HG02840 (cell line): Measurements from ENCODE around the gene RTCB.

Source experiments
- ATAC-seq: cut with Tn5 transposase; IDR thresholded peaks from one replicate; pipeline ENCODE4 v1.9.1; 2021; ENCODE audit warnings: mild to moderate bottlenecking, moderate library complexity, moderate number of reproducible peaks; ENCODE audit not compliant: unreplicated experiment, low FRiP score

Gene RTCB

GRCh38 chr22:32341122-32341740 lies 70.8 kb downstream of the RTCB start:
- no peak for ATAC-seq

DNA sequence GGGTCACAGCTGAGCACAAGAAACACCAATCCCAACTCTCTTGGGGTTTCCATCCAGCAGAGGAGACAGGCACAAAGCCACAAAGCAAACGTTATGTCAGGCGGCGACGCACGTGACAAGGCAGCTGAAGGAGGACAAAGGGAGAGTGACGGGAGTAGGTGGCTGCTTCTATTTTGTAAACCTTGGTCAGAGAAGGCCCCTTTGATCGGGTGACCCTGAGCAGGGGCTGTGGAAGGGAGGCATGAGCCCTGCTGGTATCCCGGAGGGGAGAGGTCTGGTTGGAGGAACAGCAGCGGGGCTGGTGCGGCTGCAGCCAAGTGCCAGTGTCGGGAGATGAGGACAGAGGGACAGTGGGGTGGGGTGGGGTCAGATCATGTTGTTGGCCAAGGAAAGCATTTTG lies 71.6 kb downstream of the RTCB start:
- no peak for ATAC-seq

GRCh38 chr22:32339190-32340012 lies 72.6 kb downstream of the RTCB start:
- no peak for ATAC-seq

GRCh38 chr22:32338757-32339156 lies 73.3 kb downstream of the RTCB start:
- ATAC-seq, result no peak
